Measurements from ENCODE around the gene KCNF1. TPM values are rescaled to one million over a fixed set of nuclear protein-coding genes. Genes with fewer than 3 reads are reported as not detected.
A peak's percentile ranks its signal among the peaks of the same experiment; 100 is the strongest.
"Not testable (repeated sequence)": the region's sequence is repeated elsewhere in the genome, so short reads cannot be mapped to it uniquely, and the experiment has no call there.

KCNF1 gene
- total RNA-seq, 3 donors from 2014 or later = 0.29 to 0.66 TPM; not detected in 1

GRCh38 chr2:10957391-10957790 is 45.7 kb downstream of the KCNF1 start:
- no peaks in the 10 kb centered on the region for H3K9me3 ChIP-seq
- intact Hi-C loops (cut with DNase I; ENCODE audit: low total_unique reads) = no loop called here
- no peak overlapping the region for H3K27ac ChIP-seq
- H3K4me3 ChIP-seq = no peak overlapping the region
- no peak for DNase-seq (ENCODE audit: low spot score in 2 of 2)
- no peaks in the 10 kb centered on the region for H3K27me3 ChIP-seq
- H3K36me3 ChIP-seq = no peaks in the 10 kb centered on the region
- H3K4me1 ChIP-seq = no peaks in the 10 kb centered on the region
- TF ChIP-seq CTCF (IDR thresholded peaks at IDR 0.05) (no peak), POLR2AphosphoS5 (IDR thresholded peaks at IDR 0.05) (no peak), POLR2A (IDR thresholded peaks at IDR 0.05) (no peak)

DNA sequence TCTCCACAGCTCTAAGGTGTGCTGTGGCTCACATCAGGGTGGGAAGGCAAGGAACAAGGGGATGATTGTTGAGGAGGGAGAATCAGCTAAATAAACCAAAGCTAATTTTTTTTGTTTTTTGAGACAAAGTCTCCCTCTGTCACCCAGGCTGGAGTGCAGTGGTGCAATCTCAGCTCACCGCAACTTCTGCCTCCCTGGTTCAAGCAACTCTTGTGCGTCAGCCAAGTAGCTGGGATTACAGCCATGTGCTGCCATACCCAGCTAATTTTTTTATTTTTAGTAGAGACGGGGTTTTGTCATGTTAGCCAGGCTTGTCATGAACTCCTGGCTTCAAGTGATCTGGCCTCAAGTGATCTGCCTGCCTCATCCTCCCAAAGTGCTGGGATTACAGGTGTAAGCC is 46.7 kb downstream of the KCNF1 start:
- H3K27ac ChIP-seq; H3K4me3 ChIP-seq; H3K4me1 ChIP-seq; H3K36me3 ChIP-seq; intact Hi-C loops (cut with DNase I; ENCODE audit: low total_unique reads); H3K9me3 ChIP-seq; H3K27me3 ChIP-seq: not testable (repeated sequence)
- DNase-seq (ENCODE audit: low spot score in 2 of 2) = peak in 1 of 2 donors; percentile 37

DNA sequence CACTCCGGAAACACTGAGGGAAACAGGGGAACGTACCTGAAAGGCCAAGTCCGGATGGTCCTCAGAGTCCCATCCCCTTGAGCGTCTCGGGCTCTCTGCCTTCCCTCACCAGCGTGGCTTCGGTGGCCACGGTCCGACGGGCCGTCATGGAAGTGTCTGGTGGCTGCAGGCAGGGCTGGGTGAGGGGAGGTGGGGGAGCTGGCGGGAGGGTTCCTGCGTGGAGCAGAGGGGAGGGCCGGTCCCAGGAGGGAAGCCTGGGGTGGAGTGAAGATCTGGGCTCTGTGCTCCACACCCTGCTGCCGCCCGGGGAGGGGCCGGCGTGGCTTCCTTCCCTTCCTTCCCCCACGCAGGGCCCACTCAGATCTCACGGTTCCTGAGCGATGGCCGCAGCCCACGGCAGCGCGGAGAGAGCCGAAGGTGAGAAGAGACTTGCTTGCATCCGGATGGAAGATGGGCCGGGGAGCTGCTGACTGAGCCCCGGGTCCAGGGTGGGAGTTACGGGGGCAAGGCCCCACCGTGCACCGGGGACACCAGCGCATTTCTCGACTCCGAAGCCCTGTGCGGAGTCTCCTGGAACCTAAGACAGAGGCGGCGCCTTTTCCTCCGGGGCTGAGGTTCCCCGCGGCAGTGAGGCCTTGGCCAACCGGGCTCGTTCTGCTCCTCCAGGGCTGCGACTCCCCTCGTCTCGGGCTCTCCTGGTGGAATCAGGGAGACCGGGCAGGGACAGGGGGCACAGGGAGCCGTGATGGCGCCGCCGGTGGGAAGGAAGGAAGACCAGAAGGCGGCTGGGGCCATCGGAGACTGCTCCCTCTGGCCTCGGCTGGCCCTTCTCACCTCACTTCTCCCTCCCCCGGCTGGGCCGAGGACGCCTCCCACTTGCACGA is 49.1 kb downstream of the KCNF1 start:
- Histone ChIP-seq H3K27me3 (peaks cover 0 to 6% of the 10 kb centered on the region in 2 donors), H3K36me3 (no peaks in the 10 kb centered on the region), H3K4me1 (no peaks in the 10 kb centered on the region), H3K9me3 (no peaks in the 10 kb centered on the region), H3K27ac (no peak overlapping the region), H3K4me3 (no peak overlapping the region)
- TF ChIP-seq POLR2A (IDR thresholded peaks at IDR 0.05) (no peak), POLR2AphosphoS5 (IDR thresholded peaks at IDR 0.05) (no peak), CTCF (IDR thresholded peaks at IDR 0.05) (no peak)
- DNase-seq (ENCODE audit: low spot score in 2 of 2) = no peak
- intact Hi-C loops (cut with DNase I; ENCODE audit: low total_unique reads) = no loop called here

- peaks cover 0 to 12% of the 10 kb centered on the region in 2 donors for H3K27me3 ChIP-seq
- no peaks in the 10 kb centered on the region for H3K36me3 ChIP-seq
- no peak overlapping the region for H3K4me3 ChIP-seq
- intact Hi-C loops (cut with DNase I; ENCODE audit: low total_unique reads) = no loop called here
- no peaks in the 10 kb centered on the region for H3K4me1 ChIP-seq
- TF ChIP-seq POLR2A (IDR thresholded peaks at IDR 0.05) (no peak), CTCF (IDR thresholded peaks at IDR 0.05) (no peak)
- DNase-seq (ENCODE audit: low spot score in 2 of 2) = no peak
- no peaks in the 10 kb centered on the region for H3K9me3 ChIP-seq
- no peak overlapping the region for H3K27ac ChIP-seq
These were observed 49.7 kb downstream of the KCNF1 start for GRCh38 chr2:10961490-10961875.

DNA sequence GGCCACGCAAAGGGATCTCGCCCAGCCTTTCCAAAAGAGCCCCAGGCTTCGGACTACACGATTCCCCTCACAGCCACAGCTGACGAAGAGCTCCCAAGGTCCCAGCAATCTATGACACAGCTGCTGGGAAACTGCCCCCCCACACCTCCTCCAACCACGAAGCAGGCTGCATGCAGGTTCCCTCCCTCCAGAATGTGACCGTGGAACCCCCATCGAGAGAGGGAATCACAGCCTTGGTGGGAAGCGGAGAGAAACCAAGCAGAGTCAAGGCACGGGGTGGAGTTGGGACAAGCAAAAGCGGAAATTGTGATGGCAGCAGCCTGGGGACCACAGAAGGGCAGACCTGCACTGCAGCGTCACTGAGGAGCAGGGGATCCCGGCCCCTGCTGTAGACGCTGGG is 50.3 kb downstream of the KCNF1 start:
- intact Hi-C loops (cut with DNase I; ENCODE audit: low total_unique reads) = no loop called here
- H3K36me3 ChIP-seq = no peaks in the 10 kb centered on the region

More for the DNA sequence above, 50.3 kb downstream of the KCNF1 start:
- no peak for DNase-seq (ENCODE audit: low spot score in 2 of 2)
- Histone ChIP-seq H3K4me1 (no peaks in the 10 kb centered on the region), H3K27me3 (peaks cover 0 to 13% of the 10 kb centered on the region in 2 donors), H3K27ac (no peak overlapping the region), H3K4me3 (no peak overlapping the region), H3K9me3 (no peaks in the 10 kb centered on the region)
- TF ChIP-seq POLR2A (IDR thresholded peaks at IDR 0.05) (no peak), CTCF (IDR thresholded peaks at IDR 0.05) (no peak), POLR2AphosphoS5 (IDR thresholded peaks at IDR 0.05) (no peak)
